Measurements from ENCODE around the gene SMYD5.

- TF ChIP-seq POLR2A (IDR thresholded peaks at IDR 0.05) (no peak), CTCF (IDR thresholded peaks at IDR 0.05) (no peak)
These were observed 37.7 kb upstream of the SMYD5 start for GRCh38 chr2:73176205-73176880.
